ENCODE data around the gene AMN. TPM values are rescaled to one million over a fixed set of nuclear protein-coding genes. Genes with fewer than 3 reads are reported as not detected.

AMN gene
- total RNA-seq, 1 donor from 2014 or later, result 0.30 TPM

DNA sequence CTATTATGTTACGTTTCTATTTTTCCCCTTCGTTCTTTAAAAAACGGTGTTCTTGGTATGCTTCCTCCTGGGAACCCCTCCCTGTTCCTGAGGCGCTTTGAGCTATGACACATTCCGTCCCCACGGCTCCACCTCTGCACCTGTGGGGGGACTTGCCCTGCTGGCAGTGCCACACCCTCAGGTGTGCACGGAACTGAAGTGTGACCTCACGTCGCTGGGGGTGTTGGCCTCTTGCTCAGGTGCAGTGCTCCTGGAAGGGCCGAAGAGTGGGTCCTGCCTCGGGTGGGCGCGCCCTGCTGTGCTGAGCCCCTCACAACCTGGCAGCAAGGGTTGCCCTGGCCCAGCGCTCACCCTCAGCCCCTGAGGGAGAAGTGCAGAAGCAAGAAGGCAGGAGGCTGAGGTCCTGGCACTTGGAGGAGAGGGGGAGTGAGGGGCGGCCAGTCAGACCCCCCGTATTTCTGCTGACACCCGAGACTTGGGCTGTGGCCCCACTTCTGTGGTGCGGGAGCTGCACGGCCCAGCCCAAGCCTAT is 4.9 kb downstream of the AMN start:
- Mint-ChIP-seq H3K4me1 (ENCODE audit: low read depth) (peaks cover 6% of the 10 kb centered on the region), H3K27me3 (ENCODE audit: low read depth) (no peaks in the 10 kb centered on the region), H3K27ac (ENCODE audit: unreplicated experiment) (no peak overlapping the region), H3K4me3 (ENCODE audit: unreplicated experiment) (no peak overlapping the region), H3K36me3 (ENCODE audit: low read depth) (peaks cover 4% of the 10 kb centered on the region), H3K9me3 (ENCODE audit: low read depth) (no peaks in the 10 kb centered on the region)
- peak; percentile 87 for DNase-seq (ENCODE audit: low spot score)
- no peak for TF ChIP-seq CTCF (IDR thresholded peaks at IDR 0.05)

- H3K36me3 Mint-ChIP-seq (ENCODE audit: low read depth), result peaks cover 6% of the 10 kb centered on the region
- H3K9me3 Mint-ChIP-seq (ENCODE audit: low read depth), result no peaks in the 10 kb centered on the region
- H3K4me3 Mint-ChIP-seq (ENCODE audit: unreplicated experiment), result no peak overlapping the region
- no peak overlapping the region for H3K27ac Mint-ChIP-seq (ENCODE audit: unreplicated experiment)
- H3K27me3 Mint-ChIP-seq (ENCODE audit: low read depth), result no peaks in the 10 kb centered on the region
- TF ChIP-seq CTCF (IDR thresholded peaks at IDR 0.05), result no peak
- no peak for DNase-seq (ENCODE audit: low spot score)
- H3K4me1 Mint-ChIP-seq (ENCODE audit: low read depth), result peaks cover 6% of the 10 kb centered on the region
These were observed 5.5 kb downstream of the AMN start for GRCh38 chr14:102927878-102928411.

- Mint-ChIP-seq H3K4me1 (ENCODE audit: low read depth) (peaks cover 6% of the 10 kb centered on the region), H3K27ac (ENCODE audit: unreplicated experiment) (no peak overlapping the region), H3K27me3 (ENCODE audit: low read depth) (no peaks in the 10 kb centered on the region), H3K36me3 (ENCODE audit: low read depth) (peaks cover 12% of the 10 kb centered on the region), H3K9me3 (ENCODE audit: low read depth) (no peaks in the 10 kb centered on the region), H3K4me3 (ENCODE audit: unreplicated experiment) (peak overlapping the region; percentile 53)
- no peak for TF ChIP-seq CTCF (IDR thresholded peaks at IDR 0.05)
- no peak for DNase-seq (ENCODE audit: low spot score)
These were observed 6.2 kb downstream of the AMN start for GRCh38 chr14:102928412-102929240.

DNA sequence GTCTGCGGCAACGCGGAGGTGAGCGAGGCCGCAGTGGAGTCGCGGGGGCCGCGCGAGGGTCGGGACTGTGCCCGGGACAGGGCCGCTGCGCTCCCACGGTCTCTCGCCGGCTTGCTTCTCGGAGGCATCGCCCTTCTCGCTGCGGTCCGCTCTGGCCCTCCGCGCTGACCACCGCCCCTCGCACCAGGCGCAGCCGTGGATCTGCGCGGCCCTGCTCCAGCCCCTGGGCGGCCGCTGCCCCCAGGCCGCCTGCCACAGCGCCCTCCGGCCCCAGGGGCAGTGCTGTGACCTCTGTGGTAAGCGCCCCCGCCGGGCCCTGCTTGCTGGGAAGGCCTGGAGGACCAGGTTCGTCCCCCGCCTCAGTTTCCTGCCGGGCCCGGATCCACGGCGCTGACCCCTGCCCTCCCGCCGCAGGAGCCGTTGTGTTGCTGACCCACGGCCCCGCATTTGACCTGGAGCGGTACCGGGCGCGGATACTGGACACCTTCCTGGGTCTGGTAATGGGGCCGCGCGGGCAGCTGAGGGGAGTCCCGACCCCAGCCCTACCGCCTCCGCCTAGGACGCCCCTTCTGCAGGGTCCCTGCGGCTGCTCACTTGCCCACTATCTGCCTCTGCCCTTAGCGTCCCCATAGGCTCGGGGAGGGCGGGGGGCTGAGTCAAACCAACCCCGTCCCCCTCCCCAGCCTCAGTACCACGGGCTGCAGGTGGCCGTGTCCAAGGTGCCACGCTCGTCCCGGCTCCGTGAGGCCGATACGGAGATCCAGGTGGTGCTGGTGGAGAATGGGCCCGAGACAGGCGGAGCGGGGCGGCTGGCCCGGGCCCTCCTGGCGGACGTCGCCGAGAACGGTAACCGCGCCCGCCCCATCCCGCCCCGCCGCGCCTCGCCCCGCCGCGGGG is 7.0 kb downstream of the AMN start:
- H3K27ac Mint-ChIP-seq (ENCODE audit: unreplicated experiment), result no peak overlapping the region
- H3K4me1 Mint-ChIP-seq (ENCODE audit: low read depth), result peaks cover 6% of the 10 kb centered on the region
- no peak overlapping the region for H3K4me3 Mint-ChIP-seq (ENCODE audit: unreplicated experiment)
- H3K36me3 Mint-ChIP-seq (ENCODE audit: low read depth), result peaks cover 16% of the 10 kb centered on the region
- no peak for TF ChIP-seq CTCF (IDR thresholded peaks at IDR 0.05)
- no peaks in the 10 kb centered on the region for H3K27me3 Mint-ChIP-seq (ENCODE audit: low read depth)
- no peak for DNase-seq (ENCODE audit: low spot score)
- no peaks in the 10 kb centered on the region for H3K9me3 Mint-ChIP-seq (ENCODE audit: low read depth)
